Natural killer cell (primary cell): Measurements from ENCODE around the gene SEZ6L2. TPM values are rescaled to one million over a fixed set of nuclear protein-coding genes. Genes with fewer than 3 reads are reported as not detected.
A peak's percentile ranks its signal among the peaks of the same experiment; 100 is the strongest.

Experiments used
- ATAC-seq, 3 donors: fragments of 150-1000 bp in 2 of 3; fragments of 200-7000 bp in 1 of 3; cut with Tn5 transposase; 1 replicate in 1 of 3; 2 replicates in 2 of 3; pipeline ENCODE4 v1.10.0; 2021; ENCODE audit warnings: mild to moderate bottlenecking in 2 of 3, moderate library complexity in 2 of 3
- DNase-seq, 2 donors: peaks; one replicate each; pipeline versions ENCODE4 v3.0.0 to v3.0.0-alpha.2; 2013 to 2021; ENCODE audit warnings: mixed read lengths in 1 of 2
- H3K27ac ChIP-seq: one replicate; pipeline ENCODE4 v1.5.1; 2013; ENCODE audit warnings: mild to moderate bottlenecking, low read length
- H3K27me3 ChIP-seq: one replicate; pipeline ENCODE4 v1.6.1; 2013; ENCODE audit warnings: low read length; ENCODE audit not compliant: control insufficient read depth, insufficient read depth
- H3K36me3 ChIP-seq: one replicate; pipeline ENCODE4 v1.6.1; 2013; ENCODE audit warnings: low read length; ENCODE audit not compliant: control insufficient read depth, insufficient read depth
- H3K4me1 ChIP-seq: one replicate; pipeline ENCODE4 v1.6.1; 2013; ENCODE audit warnings: low read length; ENCODE audit not compliant: control insufficient read depth, insufficient read depth
- H3K4me3 ChIP-seq: one replicate; pipeline ENCODE4 v1.5.1; 2013; ENCODE audit warnings: low read length
- H3K9me3 ChIP-seq: one replicate; pipeline ENCODE4 v1.6.1; 2013; ENCODE audit warnings: low read length; ENCODE audit not compliant: control insufficient read depth, insufficient read depth
- H3K27ac Mint-ChIP-seq, 2 donors: one replicate each; pipeline ENCODE4 v1.8.0; 2022; ENCODE audit warnings: mild to moderate bottlenecking in 2 of 2, mixed read lengths in 2 of 2, moderate library complexity in 1 of 2
- H3K27me3 Mint-ChIP-seq, 2 donors: one replicate each; pipeline ENCODE4 v1.8.0; 2022; ENCODE audit warnings: low read depth in 2 of 2, mixed read lengths in 2 of 2
- H3K36me3 Mint-ChIP-seq: one replicate; pipeline ENCODE4 v1.8.0; 2022; ENCODE audit warnings: mixed read lengths
- H3K4me1 Mint-ChIP-seq, 2 donors: one replicate each; pipeline ENCODE4 v1.8.0; 2022; ENCODE audit warnings: mixed read lengths in 2 of 2
- H3K4me3 Mint-ChIP-seq: one replicate; pipeline ENCODE4 v1.8.0; 2022; ENCODE audit warnings: mild to moderate bottlenecking, moderate library complexity, mixed read lengths
- H3K9me3 Mint-ChIP-seq, 2 donors: one replicate each; pipeline ENCODE4 v1.8.0; 2022; ENCODE audit warnings: mixed read lengths in 2 of 2
- CTCF ChIP-seq: fragments of 200-600 bp; IDR thresholded peaks from one replicate; pipeline ENCODE4 v1.8.0; 2022; ENCODE audit warnings: antibody characterized with exemption
- WGBS: methylation state at CpG from one replicate; pipeline ENCODE4 v1.1.7; 2013; ENCODE audit warnings: missing lambda C conversion rate; ENCODE audit not compliant: insufficient coverage; 5-methylcytosine and 5-hydroxymethylcytosine counted together
- intact Hi-C: fragments of 100-400 bp; cut with micrococcal nuclease; formaldehyde crosslinking; loops from one replicate; pipeline ENCODE4 v1.14.2; 2022
- total RNA-seq, 4 donors: library from RNA; stranded (reverse); fragments of 120-200 nt in 1 of 4; gene quantifications; one replicate each; pipeline versions ENCODE4 v1.2.3 to v1.2.4, GENCODE V29; 2013 to 2022

The SEZ6L2 gene
- total RNA-seq, 3 donors from 2014 or later (not counting 1 experiment from before 2014, with no cell fraction given): 0.14 TPM; not detected in 2

- Mint-ChIP-seq H3K4me1 (peaks cover 0 to 6% of the 10 kb centered on the region in 2 donors), H3K9me3 (no peaks in the 10 kb centered on the region), H3K4me3 (no peak overlapping the region), H3K27ac (no peak overlapping the region), H3K27me3 (no peaks in the 10 kb centered on the region), H3K36me3 (no peaks in the 10 kb centered on the region)
- WGBS: 89% methylated on average over 5 of the region's 5 CpGs
- no peak overlapping the region for H3K27ac ChIP-seq
- DNase-seq (no peak), ATAC-seq (no peak)
- H3K4me3 ChIP-seq: no peak overlapping the region
- H3K9me3 ChIP-seq: no peaks in the 10 kb centered on the region
- H3K4me1 ChIP-seq: peaks cover 5% of the 10 kb centered on the region
- H3K36me3 ChIP-seq: peaks cover 28% of the 10 kb centered on the region
- no peaks in the 10 kb centered on the region for H3K27me3 ChIP-seq
- intact Hi-C loops: loop anchor here (2.0 kb wide), 1 partner anchor 157 kb away; no protein-coding TSS in a partner anchor
- TF ChIP-seq CTCF: no peak
Measured at GRCh38 chr16:29849505-29849904, 49.8 kb downstream of the SEZ6L2 start.

- Histone ChIP-seq H3K27me3 (no peaks in the 10 kb centered on the region), H3K4me1 (peaks cover 5% of the 10 kb centered on the region), H3K9me3 (no peaks in the 10 kb centered on the region), H3K36me3 (peaks cover 28% of the 10 kb centered on the region), H3K4me3 (no peak overlapping the region), H3K27ac (no peak overlapping the region)
- H3K4me3 Mint-ChIP-seq: no peak overlapping the region
- H3K27ac Mint-ChIP-seq: peak overlapping the region; percentile 36 to 75
- no peaks in the 10 kb centered on the region for H3K36me3 Mint-ChIP-seq
- peaks cover 0 to 6% of the 10 kb centered on the region in 2 donors for H3K4me1 Mint-ChIP-seq
- ATAC-seq (peak; percentile 85 to 97 (median 90)), DNase-seq (peak; percentile 75 to 89)
- intact Hi-C loops: loop anchor here (1.0 to 2.0 kb wide), 2 partner anchors 147 to 156 kb away; no protein-coding TSS in a partner anchor
- no peaks in the 10 kb centered on the region for H3K9me3 Mint-ChIP-seq
- WGBS: 55% methylated on average over 14 of the region's 15 CpGs
- TF ChIP-seq CTCF: peak; percentile 84
- no peaks in the 10 kb centered on the region for H3K27me3 Mint-ChIP-seq
Measured at GRCh38 chr16:29848420-29849297, 50.7 kb downstream of the SEZ6L2 start.

GRCh38 chr16:29845656-29846055 is 53.7 kb downstream of the SEZ6L2 start:
- no peak overlapping the region for H3K27ac ChIP-seq
- H3K27me3 ChIP-seq: no peaks in the 10 kb centered on the region
- Mint-ChIP-seq H3K4me1 (peaks cover 0 to 6% of the 10 kb centered on the region in 2 donors), H3K4me3 (no peak overlapping the region), H3K27me3 (no peaks in the 10 kb centered on the region), H3K27ac (peak overlapping the region in 1 of 2 donors; percentile 63), H3K9me3 (no peaks in the 10 kb centered on the region), H3K36me3 (no peaks in the 10 kb centered on the region)
- H3K36me3 ChIP-seq: peaks cover 46% of the 10 kb centered on the region
- DNase-seq: no peak
- no peak for TF ChIP-seq CTCF
- 96% methylated on average over 18 of the region's 18 CpGs for WGBS
- no peak overlapping the region for H3K4me3 ChIP-seq
- H3K9me3 ChIP-seq: no peaks in the 10 kb centered on the region
- peaks cover 5% of the 10 kb centered on the region for H3K4me1 ChIP-seq
- intact Hi-C loops: no loop called here
- no peak for ATAC-seq
